CD4-positive, alpha-beta T cell (primary cell): ENCODE data around the gene COL1A1. TPM values are rescaled to one million over a fixed set of nuclear protein-coding genes. Genes with fewer than 3 reads are reported as not detected.

Source experiments
- ATAC-seq: fragments of 200-7000 bp; cut with Tn5 transposase; one replicate; pipeline ENCODE4 v1.10.0; 2022; ENCODE audit warnings: mild to moderate bottlenecking; ENCODE audit not compliant: poor library complexity
- CTCF ChIA-PET: fragments of 350-600 bp; sonication (Branson Sonifier 250); formaldehyde crosslinking; loops from one replicate; lab custom pipeline; 2021; ENCODE audit warnings: antibody characterized with exemption, inconsistent platforms; lab: Charles Lee
- POLR2A ChIA-PET: fragments of 350-600 bp; sonication (Branson Sonifier 250); formaldehyde crosslinking; loops from one replicate; lab custom pipeline; 2021; ENCODE audit warnings: antibody characterized with exemption, inconsistent platforms; lab: Charles Lee
- DNase-seq, 14 experiments: peaks; one replicate each; pipeline ENCODE4 v3.0.0-alpha.2; 2013 to 2020; ENCODE audit warnings: mixed read lengths in 2 of 14
- H3K27ac ChIP-seq, 2 donors: one replicate each; pipeline versions ENCODE4 v1.5.1 to v1.7.0; 2013; ENCODE audit warnings: low read length in 2 of 2, low read depth in 1 of 2, mild to moderate bottlenecking in 1 of 2
- H3K27me3 ChIP-seq, 2 experiments: 1 replicate in 1 of 2; 2 replicates in 1 of 2; pipeline versions ENCODE4 v1.6.1 to v1.7.0; 2013; ENCODE audit warnings: low read length in 2 of 2, control low read depth in 1 of 2, mild to moderate bottlenecking in 1 of 2, moderate library complexity in 1 of 2; ENCODE audit not compliant: insufficient read depth in 2 of 2, control insufficient read depth in 1 of 2
- H3K36me3 ChIP-seq: one replicate; pipeline ENCODE4 v1.6.1; 2013; ENCODE audit warnings: low read length, control low read depth; ENCODE audit not compliant: insufficient read depth
- H3K4me1 ChIP-seq: one replicate; pipeline ENCODE4 v1.6.1; 2013; ENCODE audit warnings: low read length, control low read depth; ENCODE audit not compliant: insufficient read depth
- H3K4me3 ChIP-seq: one replicate; pipeline ENCODE4 v1.5.1; 2013; ENCODE audit warnings: mild to moderate bottlenecking, low read length, moderate library complexity
- H3K9me3 ChIP-seq, 2 experiments: 1 replicate in 1 of 2; 2 replicates in 1 of 2; pipeline versions ENCODE4 v1.6.1 to v1.7.0; 2013; ENCODE audit warnings: low read length in 2 of 2, mild to moderate bottlenecking in 2 of 2, control low read depth in 1 of 2, moderate library complexity in 1 of 2; ENCODE audit not compliant: control insufficient read depth in 1 of 2, insufficient read depth in 1 of 2
- H3K27ac Mint-ChIP-seq: one replicate; pipeline ENCODE4 v1.8.0; 2020; ENCODE audit warnings: mixed read lengths
- H3K27me3 Mint-ChIP-seq: one replicate; pipeline ENCODE4 v1.8.0; 2021; ENCODE audit warnings: mixed read lengths
- H3K36me3 Mint-ChIP-seq: one replicate; pipeline ENCODE4 v1.8.0; 2021; ENCODE audit warnings: low read depth, mixed read lengths
- H3K4me1 Mint-ChIP-seq: one replicate; pipeline ENCODE4 v1.8.0; 2021; ENCODE audit warnings: low read depth, mixed read lengths
- H3K4me3 Mint-ChIP-seq: one replicate; pipeline ENCODE4 v1.8.0; 2020; ENCODE audit warnings: mild to moderate bottlenecking, mixed read lengths
- H3K9me3 Mint-ChIP-seq: one replicate; pipeline ENCODE4 v1.8.0; 2020; ENCODE audit warnings: mixed read lengths
- intact Hi-C, 2 experiments: fragments of 100-400 bp; cut with DNase I in 1 of 2; cut with micrococcal nuclease in 1 of 2; formaldehyde crosslinking; loops; one replicate each; pipeline versions ENCODE4 v1.15.1 to v1.9.0; 2023 to 2025; cut with DNase I, micrococcal nuclease
- total RNA-seq, 174 experiments: library from RNA in 2 of 174; stranded (reverse) in 2 of 174; gene quantifications; one replicate each; pipeline ENCODE4 v1.2.3 and lab custom pipeline; 2021 to 2026
- TF ChIP-seq, protein P1 (sequence below): fragments of 200-600 bp; IDR thresholded peaks from one replicate; pipeline ENCODE4 v1.8.0; 2022; ENCODE audit warnings: antibody characterized with exemption, mild to moderate bottlenecking

COL1A1 gene
- total RNA-seq, 2 experiments from 2014 or later, result 10.0 to 11.4 TPM

DNA sequence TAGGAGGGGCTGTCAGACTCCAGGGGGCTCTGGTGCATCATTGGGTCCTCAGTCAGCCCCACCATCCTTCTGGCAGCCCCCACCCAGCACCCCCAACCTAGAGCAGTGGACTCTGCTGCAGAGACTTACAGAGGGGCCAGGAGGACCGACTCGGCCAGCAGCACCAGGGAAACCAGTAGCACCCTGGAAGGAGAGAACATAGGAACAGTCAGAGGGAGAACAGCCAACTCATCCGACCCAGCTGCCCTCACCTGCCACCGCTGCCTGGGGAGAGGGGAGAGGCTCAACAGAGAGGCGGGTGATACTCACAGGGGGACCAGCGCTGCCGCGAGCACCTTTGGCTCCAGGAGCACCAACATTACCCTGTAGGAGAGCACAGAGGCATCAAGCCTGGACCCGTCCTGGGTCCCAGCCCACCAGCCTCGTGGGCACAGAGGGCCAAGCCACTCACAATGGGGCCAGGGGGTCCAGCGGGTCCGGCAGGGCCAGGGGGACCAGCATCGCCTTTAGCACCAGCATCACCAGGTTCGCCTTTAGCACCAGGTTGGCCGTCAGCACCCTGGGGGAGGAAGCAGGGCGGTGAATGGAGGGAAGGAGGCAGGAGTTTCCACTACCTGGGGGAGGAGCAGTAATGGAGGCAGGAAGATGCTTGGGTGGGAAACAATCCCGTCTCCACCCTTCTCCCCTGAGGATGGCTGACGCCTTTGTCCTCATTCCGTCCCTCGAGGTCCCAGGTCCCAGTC is 11.7 kb downstream of the COL1A1 start:
- Histone ChIP-seq H3K36me3 (no peaks in the 10 kb centered on the region), H3K27ac (no peak overlapping the region), H3K9me3 (no peaks in the 10 kb centered on the region), H3K27me3 (peaks cover 0 to 4% of the 10 kb centered on the region in 2 experiments), H3K4me1 (peaks cover 1% of the 10 kb centered on the region), H3K4me3 (no peak overlapping the region)
- Mint-ChIP-seq H3K27ac (no peak overlapping the region), H3K9me3 (no peaks in the 10 kb centered on the region), H3K4me3 (no peak overlapping the region), H3K36me3 (no peaks in the 10 kb centered on the region), H3K4me1 (no peaks in the 10 kb centered on the region), H3K27me3 (no peaks in the 10 kb centered on the region)
- no peak for ATAC-seq
- DNase-seq, result no peak
- TF ChIP-seq, protein P1, sequence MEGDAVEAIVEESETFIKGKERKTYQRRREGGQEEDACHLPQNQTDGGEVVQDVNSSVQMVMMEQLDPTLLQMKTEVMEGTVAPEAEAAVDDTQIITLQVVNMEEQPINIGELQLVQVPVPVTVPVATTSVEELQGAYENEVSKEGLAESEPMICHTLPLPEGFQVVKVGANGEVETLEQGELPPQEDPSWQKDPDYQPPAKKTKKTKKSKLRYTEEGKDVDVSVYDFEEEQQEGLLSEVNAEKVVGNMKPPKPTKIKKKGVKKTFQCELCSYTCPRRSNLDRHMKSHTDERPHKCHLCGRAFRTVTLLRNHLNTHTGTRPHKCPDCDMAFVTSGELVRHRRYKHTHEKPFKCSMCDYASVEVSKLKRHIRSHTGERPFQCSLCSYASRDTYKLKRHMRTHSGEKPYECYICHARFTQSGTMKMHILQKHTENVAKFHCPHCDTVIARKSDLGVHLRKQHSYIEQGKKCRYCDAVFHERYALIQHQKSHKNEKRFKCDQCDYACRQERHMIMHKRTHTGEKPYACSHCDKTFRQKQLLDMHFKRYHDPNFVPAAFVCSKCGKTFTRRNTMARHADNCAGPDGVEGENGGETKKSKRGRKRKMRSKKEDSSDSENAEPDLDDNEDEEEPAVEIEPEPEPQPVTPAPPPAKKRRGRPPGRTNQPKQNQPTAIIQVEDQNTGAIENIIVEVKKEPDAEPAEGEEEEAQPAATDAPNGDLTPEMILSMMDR, result no peak
- intact Hi-C loops, result no loop called here
- POLR2A ChIA-PET, result no interaction called here
- CTCF ChIA-PET, result no interaction called here

DNA sequence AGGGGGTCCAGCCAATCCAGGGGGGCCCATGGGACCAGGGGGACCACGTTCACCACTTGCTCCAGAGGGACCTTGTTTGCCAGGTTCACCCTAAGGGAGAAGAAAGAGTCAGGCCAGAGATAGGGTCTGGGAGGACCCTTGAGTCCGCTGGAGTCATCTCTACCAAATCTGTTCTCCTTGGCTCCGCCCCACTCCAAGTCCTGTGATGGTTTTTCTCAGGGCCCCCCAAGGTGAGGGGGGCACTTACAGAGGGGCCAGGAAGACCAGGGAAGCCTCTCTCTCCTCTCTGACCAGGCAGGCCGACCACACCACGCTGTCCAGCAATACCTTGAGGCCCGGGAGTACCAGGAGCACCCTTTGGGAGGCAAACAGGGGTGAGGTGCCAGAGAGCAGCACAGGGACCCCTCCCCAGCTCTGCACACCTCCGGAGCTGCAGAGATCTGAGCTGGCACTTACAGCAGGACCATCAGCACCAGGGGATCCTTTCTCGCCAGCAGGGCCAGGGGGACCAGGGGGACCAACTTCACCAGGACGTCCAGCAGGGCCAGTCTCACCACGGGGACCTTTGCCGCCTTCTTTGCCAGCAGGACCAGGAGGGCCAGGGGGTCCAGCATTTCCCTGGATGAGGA is 12.4 kb downstream of the COL1A1 start:
- TF ChIP-seq, protein P1, result no peak
- Histone ChIP-seq H3K9me3 (no peaks in the 10 kb centered on the region), H3K27me3 (peaks cover 0 to 3% of the 10 kb centered on the region in 2 experiments), H3K36me3 (no peaks in the 10 kb centered on the region), H3K4me1 (peaks cover 8% of the 10 kb centered on the region), H3K4me3 (no peak overlapping the region), H3K27ac (no peak overlapping the region)
- Mint-ChIP-seq H3K4me3 (no peak overlapping the region), H3K27ac (no peak overlapping the region), H3K4me1 (peaks cover 3% of the 10 kb centered on the region), H3K36me3 (no peaks in the 10 kb centered on the region), H3K9me3 (no peaks in the 10 kb centered on the region), H3K27me3 (no peaks in the 10 kb centered on the region)
- no peak for ATAC-seq
- CTCF ChIA-PET, result no interaction called here
- no peak for DNase-seq
- intact Hi-C loops, result no loop called here
- POLR2A ChIA-PET, result no interaction called here

DNA sequence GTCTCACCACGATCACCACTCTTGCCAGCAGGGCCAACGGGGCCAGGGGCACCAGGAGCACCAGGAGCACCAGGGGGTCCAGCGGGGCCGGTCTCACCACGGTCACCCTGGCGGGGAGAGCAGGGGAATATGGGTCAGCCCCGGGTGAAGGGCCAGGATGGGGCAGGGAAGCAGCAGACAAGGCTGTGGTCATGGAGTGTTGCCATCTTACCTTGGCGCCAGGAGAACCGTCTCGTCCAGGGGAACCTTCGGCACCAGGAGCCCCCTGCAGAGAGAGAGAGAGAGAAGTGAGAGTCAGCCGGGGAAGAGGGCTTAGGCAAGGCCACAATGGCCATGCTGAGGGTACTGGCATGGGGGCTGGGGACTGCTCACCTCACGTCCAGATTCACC is 12.9 kb downstream of the COL1A1 start:
- no peaks in the 10 kb centered on the region for H3K9me3 Mint-ChIP-seq
- intact Hi-C loops, result no loop called here
- Histone ChIP-seq H3K4me3 (no peak overlapping the region), H3K9me3 (no peaks in the 10 kb centered on the region), H3K4me1 (peaks cover 13% of the 10 kb centered on the region), H3K27ac (no peak overlapping the region), H3K27me3 (no peaks in the 10 kb centered on the region), H3K36me3 (no peaks in the 10 kb centered on the region)
- ChIA-PET CTCF (no interaction called here), POLR2A (no interaction called here)
- no peaks in the 10 kb centered on the region for H3K36me3 Mint-ChIP-seq
- no peak overlapping the region for H3K27ac Mint-ChIP-seq
- no peak overlapping the region for H3K4me3 Mint-ChIP-seq
- DNase-seq (no peak), ATAC-seq (no peak)
- no peaks in the 10 kb centered on the region for H3K27me3 Mint-ChIP-seq
- H3K4me1 Mint-ChIP-seq, result peaks cover 8% of the 10 kb centered on the region
- TF ChIP-seq, protein P1, result no peak
